GM18909 (cell line): ENCODE data around the gene LIMD2.
"Not testable (repeated sequence)": the region's sequence is repeated elsewhere in the genome, so short reads cannot be mapped to it uniquely, and the experiment has no call there.

Experiments used
- ATAC-seq: cut with Tn5 transposase; IDR thresholded peaks from one replicate; pipeline ENCODE4 v1.9.1; 2021; ENCODE audit warnings: mild to moderate bottlenecking; ENCODE audit not compliant: unreplicated experiment, poor library complexity

Gene LIMD2

DNA sequence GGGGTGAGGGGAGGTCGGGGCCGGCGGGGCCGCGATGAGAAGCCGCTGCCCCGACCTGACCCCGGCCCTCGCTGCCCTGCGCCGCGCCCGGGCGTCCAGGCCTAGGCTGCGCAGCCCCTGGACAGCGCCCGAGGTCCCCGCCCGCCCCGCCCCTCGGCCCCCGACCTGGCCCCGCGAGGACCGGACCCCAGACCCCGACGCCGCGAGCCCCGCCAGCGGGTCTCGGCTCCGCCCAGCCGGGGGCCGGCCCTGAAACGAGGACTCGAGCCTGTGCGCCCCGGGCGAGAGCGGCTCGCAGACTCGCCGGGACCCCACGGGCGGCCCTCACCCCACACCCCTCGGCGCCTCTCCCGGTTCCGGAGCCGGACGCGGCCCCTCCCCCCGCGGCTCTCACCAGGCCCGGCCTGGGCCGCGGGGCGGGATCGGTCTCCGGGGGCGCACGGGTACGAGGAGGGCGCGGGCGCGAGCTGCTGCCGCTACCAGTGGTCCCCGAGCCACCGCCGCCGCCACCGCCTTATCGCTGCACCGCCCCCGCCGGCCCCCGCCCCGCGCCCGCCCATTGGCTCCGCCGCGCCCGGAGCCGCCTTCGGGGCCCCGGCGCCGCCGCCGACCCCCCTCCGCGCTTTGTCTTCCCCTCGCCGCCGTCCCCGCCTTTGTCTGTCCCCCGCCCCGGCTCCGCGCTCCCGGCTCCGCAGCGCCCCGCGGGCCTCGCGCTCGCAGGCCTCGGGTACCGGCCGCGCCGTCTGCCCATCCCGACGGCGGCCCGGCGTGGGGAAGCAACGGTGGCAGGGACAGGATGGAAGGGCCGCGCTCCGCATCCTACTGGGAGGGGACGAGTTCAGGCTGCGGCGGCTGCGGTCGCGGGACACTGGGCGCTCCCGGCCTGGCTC is at the start of gene LIMD2:
LIMD2 (minus strand) TSS at position 488 of the 890 bp plus-strand sequence. CDS start 827 bp downstream, outside the sequence.
- peak; percentile 20 for ATAC-seq

DNA sequence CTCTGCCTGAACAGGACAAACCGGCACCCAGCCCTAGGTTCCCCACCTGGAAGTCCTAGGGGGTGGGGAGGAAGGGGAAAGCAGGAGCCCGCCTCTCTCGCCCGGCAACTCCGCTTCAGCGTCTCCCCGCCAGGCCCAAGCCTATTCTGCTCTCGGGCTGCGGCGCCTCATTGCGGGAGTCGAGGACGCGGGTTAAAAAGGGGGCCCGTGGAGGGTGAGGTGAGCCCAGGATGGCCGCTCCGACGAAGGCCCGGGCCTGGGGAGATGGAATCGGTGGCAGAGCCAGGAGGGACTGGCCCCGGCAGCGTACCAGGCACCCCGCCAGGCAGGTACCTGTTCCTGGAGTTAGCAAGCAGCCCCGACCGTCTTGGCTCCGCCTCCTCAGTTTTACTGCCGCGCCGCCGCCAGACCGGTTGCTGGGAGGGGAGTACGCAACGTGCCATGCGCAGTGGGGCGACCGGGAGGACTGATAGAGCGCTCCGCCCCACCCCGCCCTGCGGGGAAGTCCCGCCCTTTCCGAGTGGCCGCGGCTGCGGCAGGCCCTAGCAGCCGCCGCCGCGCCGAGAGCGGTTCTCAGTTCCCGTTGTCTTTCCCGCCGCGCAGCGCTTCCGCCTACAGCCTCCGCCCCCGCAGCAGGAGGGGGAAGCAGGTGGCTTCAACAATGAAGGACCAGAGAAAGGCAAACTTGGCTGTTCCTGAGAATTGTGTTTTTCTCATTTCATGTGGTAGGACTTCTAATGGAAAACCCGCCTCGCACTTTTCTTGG is 41.7 kb upstream of the LIMD2 start, which contains the start of gene STRADA:
STRADA (minus strand) TSS at position 392 of the 766 bp plus-strand sequence. CDS start 13,430 bp downstream, outside the sequence.
- peak; percentile 89 for ATAC-seq

DNA sequence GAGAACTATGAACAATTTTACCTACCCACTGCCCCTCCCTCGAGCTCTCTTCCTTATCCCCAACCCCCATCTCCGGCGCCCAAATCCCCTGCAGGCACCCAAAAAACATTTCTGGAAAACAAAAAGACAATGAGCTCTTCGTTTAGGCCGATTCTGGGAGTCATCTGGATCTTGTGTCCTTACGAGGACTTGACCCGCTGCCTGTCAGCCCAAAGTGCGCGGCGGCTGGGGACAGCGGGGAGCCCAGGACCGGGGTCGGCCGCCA is 41.1 kb upstream of the LIMD2 start:
- peak; percentile 31 for ATAC-seq

DNA sequence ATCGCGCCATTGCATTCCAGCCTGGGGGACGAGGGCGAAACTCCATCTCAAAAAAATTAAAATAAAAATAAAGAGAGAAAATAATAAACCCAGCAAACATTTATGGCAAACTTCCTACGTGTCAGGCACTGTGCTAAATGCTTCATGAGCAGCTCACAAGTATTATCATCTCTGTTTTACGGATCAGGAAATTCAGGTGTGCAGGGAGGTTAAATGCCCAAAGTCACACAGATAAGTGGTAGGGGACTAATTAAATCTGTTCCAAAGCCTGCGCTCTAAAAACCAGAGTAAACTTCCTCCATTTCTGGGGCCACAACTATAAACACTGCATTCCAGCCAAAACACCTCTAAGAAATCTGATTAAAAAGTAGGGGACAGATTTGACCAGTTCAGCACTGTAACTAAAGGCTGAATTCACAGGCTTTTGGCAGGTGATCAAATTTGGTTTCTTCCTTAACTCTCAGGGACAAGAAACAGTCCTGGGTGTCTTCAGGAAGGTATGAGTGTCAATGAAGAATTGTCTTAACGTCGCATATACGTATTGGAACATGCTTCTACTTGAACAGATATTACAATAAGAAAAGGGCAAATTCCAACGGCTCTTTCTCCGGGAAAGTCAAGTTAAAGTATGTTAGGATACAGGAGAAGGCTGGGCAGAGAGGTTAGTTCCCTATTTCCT is 40.7 kb upstream of the LIMD2 start:
- ATAC-seq: no peak

DNA sequence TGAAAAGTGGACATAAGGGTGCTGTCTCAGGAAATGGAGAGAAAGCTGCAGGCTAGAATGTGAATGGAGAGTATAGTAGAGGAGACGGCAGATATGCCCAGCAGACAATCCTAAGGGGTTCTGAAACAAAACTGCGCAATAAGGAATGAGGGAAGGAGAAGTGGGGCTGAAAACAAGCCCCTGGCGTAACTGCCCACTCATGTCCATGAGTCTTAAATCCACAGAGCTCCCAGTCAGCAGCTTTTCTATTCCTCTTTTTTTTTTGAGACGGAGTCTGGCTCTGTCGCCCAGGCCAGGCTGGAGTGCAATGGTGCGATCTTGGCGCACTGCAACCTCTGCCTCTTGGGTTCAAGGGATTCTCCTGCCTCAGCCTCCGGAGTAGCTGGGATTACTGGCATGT is 35.8 kb upstream of the LIMD2 start:
- no peak for ATAC-seq

DNA sequence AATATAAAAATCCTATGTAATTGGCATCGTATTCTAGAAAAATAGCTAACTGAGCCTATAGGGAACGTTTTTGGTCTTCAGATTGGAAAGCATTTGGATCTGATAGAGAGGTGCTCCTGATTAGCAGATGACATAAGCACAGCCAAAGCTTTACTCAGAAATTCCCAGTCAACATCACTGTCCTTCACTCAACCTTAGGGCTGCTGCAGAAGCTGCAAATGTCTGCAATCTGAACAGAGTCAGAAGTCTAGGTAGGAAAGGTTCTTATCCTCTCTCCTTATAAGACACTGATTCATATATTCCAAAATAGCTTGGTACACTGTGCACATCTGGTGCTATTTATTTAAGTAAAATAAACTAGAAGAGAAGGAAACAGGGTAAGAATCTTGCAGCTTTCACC is 22.5 kb upstream of the LIMD2 start:
- no peak for ATAC-seq

DNA sequence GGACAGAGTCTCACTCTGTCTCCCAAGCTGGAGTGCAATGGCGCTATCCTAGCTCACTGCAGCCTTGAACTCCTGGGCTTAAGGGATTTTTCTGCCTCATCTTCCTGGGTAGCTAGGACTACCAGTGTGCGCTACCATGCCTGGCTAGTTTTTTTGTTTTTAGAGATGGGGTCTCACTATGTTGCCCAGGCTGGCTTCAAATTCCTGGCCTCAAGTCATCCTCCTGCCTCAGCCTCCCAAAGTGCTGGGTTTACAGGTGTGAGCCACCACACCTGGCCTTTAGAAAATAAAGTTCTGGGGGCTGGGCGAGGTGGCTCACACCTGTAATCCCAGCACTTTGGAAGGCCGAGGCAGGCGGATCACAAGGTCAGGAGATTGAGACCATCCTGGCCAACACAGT is 20.3 kb upstream of the LIMD2 start:
- ATAC-seq: not testable (repeated sequence)

DNA sequence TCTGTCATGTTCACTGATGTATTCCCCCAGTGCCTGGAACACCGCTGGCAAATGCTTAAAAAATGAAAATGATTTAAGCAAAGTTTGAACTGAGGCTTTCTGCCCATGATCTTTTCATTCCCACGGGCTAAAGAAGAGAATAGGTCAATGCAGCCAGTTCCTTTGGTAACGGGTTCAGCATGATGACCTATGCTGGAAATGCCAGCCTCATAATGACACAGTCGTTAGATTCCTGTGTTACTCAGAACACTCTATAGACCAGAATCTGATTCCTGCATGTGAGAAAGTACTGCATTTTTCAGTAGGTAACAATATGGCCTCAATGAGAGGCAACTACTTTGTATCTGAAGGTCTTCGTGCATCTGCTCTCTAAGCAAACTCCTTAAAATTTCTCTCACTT is 19.1 kb upstream of the LIMD2 start:
- no peak for ATAC-seq

DNA sequence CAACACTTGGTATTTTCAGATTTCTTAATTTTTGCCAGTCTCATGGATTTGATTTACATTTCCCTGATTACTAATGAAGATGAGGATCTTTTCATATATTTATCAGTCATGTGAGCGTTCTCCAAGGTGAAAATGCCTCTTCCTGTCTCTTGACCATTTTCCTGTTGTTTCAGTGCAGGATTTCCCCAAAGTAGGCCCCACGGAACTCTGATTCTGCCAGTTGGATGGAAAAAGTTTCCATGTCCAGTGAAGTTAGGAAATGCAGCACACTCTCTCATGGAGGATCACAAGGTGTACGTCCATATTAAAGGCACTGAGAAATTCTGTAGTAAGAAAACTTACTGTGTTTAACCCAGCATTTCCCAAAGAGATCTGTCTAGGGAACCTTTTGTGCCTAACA is 16.5 kb upstream of the LIMD2 start:
- no peak for ATAC-seq

DNA sequence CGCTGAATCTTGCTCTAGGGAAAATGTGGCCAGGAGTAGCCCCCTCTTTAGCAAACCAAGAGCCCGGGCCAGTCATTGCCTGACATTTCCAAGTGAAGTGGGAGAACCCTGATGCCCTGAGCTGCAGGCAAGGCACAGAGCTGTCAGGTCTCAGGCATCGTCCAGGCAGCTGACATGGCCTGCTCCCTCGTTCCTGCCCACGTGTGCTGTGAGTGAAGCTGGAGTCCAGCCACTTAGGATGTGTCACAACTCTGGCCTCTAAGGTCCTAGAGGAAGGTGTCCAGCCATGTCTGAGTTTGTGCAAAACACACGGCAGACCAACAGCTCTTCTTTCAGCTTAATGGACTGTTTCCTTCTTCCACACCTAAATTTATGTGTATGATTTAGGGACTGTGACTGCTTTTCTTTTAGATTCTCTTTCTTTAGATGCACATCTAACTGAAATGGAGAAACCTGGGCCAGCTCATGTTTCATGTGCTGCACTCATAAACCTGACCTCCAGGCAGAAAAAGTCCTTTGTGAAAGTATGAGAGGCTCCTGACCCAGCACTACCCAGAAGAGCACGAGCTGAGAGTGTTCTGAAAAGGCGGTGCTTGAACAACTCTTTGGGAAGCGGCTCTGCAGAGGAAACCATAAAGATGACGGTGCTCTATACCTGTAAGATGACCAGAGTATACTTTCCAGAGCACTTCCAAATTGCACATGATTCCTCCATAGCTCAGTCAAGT is 14.8 kb upstream of the LIMD2 start:
- ATAC-seq: no peak

DNA sequence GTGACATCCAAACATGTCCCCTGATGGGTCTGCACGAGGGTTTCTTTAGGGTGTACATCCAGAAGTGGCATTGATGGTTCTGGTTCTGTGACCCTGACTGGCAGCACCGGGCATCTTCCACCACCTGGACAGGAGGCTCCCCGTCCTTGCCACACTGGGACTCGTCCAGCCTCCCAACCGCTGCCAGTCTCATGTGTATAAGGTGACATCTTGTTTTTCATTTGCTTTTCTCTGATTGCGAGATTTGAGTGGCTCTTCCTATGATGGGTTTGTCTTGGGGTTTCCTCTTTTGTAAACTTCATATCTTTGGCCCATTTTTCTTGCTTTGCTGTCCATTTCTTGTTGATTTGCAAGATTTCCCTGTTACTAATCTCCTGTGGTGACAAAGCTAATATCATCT is 9.2 kb upstream of the LIMD2 start:
- ATAC-seq: no peak

DNA sequence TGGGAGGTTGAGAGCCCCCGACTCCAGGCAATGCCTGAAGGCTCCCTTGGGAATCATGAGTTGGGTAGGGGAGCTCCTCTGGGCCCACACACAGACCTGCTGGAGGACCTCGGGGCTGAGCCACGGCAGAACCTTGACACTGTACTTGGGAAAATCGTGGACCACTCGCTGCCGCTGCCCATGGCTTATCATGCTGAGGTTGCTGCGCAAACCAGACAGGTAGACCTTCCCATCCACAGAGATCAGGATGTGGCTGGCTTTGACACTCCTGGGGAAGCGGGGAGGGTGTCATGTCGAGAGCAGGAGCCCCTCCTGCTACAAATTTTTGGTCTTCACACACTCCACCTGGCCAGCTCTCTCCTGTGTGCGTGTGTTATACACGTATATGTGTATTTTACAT is 7.2 kb upstream of the LIMD2 start:
- no peak for ATAC-seq

DNA sequence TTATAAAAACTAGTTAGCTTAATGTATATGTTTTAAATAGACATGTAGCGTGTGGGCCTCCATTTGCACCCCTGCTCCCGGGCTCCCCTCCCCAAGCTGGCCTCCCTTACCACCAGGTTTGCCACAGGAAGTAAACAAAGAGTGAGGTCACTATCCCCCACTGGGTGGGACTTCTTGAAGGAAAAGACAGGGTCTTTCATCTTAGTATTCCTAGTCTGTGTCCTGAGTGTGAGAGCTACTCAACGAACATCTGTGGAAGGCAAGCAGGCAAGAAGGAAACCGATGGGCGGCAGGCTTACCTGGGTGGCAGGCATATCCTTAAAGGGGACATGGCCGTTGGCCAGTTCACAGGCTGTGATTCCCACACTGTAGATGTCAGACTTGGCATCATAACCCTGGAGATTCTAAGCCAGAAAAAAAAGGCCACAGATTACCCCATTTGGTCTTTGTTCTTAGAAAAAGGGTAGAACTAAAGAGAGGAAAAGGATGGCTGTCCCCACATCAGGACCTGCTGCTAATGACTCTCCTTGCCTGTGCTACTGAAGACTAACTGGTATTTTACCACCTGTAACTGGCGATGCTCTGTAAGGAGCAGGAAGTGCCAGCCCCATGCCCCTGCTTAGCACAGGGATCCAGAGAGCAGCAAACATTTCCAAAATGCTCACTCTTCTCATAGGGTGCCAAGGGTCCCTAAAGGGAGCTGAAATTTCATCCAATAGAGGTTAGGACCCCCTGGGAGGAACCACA is 6.6 kb upstream of the LIMD2 start:
- no peak for ATAC-seq

DNA sequence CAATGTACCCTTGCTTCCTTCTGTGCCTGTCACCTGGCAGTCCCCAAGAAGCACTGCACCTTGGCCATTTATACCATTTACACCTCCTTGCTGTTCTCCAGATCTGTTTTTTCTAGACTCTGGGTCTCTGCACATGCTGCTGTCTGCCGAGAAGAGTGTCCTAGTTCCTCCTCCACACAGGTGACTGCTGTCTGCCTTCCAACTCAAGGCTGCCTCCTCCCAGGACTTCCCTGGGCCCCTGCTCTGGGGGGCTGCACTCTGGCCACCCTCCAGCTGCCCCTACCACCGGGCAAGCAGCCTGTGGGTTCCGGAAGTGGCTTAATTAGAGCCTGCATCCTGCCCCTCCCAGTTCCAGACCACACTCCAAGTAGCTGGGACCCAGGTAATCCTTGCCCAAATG is 5.7 kb upstream of the LIMD2 start:
- ATAC-seq: no peak

DNA sequence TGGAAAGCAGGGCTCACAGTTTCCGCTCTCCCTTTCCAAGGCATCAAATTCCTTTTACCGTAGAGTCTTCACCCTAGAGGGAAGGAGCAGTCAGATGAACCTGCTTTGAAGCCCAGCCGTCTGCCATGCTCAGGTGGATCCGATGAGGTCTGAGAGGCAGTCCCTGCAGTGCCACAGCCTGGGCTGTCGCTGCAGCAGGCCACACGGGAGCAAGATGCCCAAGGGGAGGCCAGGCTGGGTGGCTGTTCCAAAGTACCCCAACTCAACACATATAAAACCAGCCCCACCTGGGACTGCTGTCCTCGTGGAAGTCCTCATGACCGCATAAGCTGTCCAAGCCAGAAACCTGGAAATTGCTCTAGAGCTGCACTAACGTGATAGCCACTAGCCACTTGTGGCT is 4.9 kb upstream of the LIMD2 start:
- no peak for ATAC-seq

DNA sequence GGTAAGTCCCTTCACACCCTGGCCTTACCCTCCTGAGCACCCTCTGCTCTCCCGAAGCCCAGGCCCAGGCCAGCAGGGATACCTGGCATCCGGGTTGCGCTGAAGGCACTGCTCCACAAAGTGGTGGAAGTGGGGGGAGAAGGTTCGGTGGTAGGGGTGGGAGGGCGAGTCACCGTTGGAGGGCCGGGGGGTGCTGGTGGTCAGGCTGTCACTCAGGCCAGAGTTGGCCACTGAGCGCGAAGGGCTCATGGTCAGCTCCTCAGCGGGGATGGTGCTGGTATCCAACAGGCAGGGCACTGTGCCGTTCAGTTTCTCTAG is 4.3 kb upstream of the LIMD2 start:
- ATAC-seq: no peak

DNA sequence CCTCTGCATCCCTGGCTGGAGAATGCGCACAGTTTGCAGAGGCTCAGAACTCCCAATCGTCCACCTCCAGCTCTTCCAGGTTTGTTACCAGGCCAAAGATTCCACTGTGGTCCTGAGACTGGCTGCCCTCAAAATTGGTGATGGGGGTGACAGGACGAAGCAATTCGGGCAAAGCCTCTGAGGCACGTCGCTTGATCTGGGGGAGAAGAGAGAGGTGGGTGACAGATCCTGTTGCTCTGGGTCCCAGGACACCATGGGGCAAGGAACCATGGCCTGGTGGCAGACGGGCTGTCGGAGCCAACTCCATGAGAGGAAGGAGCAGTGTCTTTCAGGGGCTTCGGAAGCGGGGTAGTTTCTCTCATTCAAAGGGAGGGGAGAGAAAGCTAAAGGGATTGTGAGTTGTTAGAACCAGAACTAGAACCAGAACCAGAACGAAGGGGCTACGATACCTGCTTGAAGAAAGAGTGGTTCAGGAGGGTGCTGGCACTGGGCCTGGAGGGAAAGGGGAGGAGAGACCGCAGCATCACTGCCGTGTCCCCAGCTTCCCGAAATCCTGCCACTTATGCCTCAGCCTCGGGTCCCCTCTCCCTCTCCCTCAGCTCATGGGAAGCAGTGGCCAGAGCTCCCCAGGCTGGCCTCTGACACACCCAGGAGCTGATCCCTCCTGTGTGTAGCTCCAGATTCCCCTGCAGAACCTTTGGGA is 3.8 kb upstream of the LIMD2 start:
- no peak for ATAC-seq

DNA sequence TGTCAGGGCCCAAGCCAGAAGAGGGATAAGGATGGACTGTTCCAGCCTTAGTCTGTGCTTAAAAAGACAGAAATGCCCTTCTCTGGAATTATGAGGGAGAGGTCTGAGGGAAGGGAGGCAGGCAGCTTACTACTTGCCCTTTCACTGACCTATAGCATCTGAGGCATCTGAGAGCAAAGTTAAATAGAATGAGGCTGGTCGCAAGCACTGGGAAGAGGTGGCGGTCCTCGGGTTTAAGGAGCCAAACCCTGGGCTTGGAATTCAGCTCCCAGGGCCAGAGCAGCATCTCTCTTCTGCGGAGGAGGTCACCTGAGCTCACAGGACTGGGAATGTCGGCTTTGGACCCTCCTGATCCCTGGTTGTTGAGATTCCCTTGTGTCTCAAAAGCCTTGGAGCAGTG is 3.1 kb upstream of the LIMD2 start:
- ATAC-seq: no peak

DNA sequence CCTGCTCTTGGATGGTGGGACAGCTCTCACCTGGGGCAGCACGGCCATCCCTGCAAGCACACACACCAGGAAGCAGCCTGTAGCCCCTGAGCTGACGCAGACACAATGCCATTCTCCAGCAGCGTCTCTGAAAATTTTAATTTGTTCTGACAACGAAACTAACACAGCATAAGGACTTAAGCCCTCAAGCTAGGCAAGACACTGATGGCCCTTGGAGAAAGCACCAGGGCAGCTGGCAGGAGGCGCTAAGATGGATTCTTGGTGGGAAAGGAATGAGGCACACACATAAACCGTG is 2.7 kb upstream of the LIMD2 start:
- ATAC-seq: no peak
